Endothelial cell of umbilical vein (primary cell): ENCODE measurements around the gene IRF6. TPM values are rescaled to one million over a fixed set of nuclear protein-coding genes. Genes with fewer than 3 reads are reported as not detected.

ENCODE experiments used
- BruUV-seq: library from RNA; stranded (reverse); fragments of 400-500 nt; replicated peaks from 2 replicates; lab custom pipeline; 2021; lab: Mats Ljungman, UMichigan
- CTCF ChIA-PET: fragments of 300-600, 350-600 bp; sonication (Branson Sonifier 250); formaldehyde crosslinking; loops from one replicate; lab custom pipeline; 2021; ENCODE audit warnings: antibody characterized with exemption, inconsistent platforms; lab: Charles Lee
- POLR2A ChIA-PET: fragments of 300-600, 350-600 bp; sonication (Branson Sonifier 250); formaldehyde crosslinking; loops from one replicate; lab custom pipeline; 2021; ENCODE audit warnings: antibody characterized with exemption, inconsistent platforms; lab: Charles Lee
- DNase-seq: peaks from one replicate; pipeline ENCODE4 v3.0.0-alpha.2; 2011; ENCODE audit warnings: low read depth, low spot score
- FAIRE-seq: peaks from 2 replicates; lab custom pipeline; 2011; peaks lifted over from hg19 to GRCh38; lab: Jason Lieb, UNC
- H2AFZ ChIP-seq: 2 replicates; pipeline ENCODE4 v1.6.0; 2012; ENCODE audit warnings: low read depth, low read length, control low read depth, inconsistent platforms
- H3K27ac ChIP-seq: 2 replicates; pipeline ENCODE4 v1.5.1; 2011; ENCODE audit warnings: low read depth, mild to moderate bottlenecking, control low read depth, low read length, moderate library complexity; ENCODE audit not compliant: insufficient read depth
- H3K27me3 ChIP-seq, 2 experiments: 2 replicates each; pipeline versions ENCODE4 v1.6.0 to v1.6.1; 2011; ENCODE audit warnings: low read length in 2 of 2, mixed read lengths in 1 of 2; ENCODE audit not compliant: control insufficient read depth in 2 of 2, insufficient read depth in 2 of 2
- H3K36me3 ChIP-seq, 2 experiments: 2 replicates in 1 of 2; 3 replicates in 1 of 2; pipeline ENCODE4 v1.5.1; 2011; ENCODE audit warnings: low read length in 2 of 2, mild to moderate bottlenecking in 1 of 2, moderate library complexity in 1 of 2; ENCODE audit not compliant: control insufficient read depth in 2 of 2, insufficient read depth in 2 of 2; ENCODE audit errors: extremely low read depth in 1 of 2
- H3K4me1 ChIP-seq: 3 replicates; pipeline ENCODE4 v1.5.1; 2011; ENCODE audit warnings: mild to moderate bottlenecking, low read length; ENCODE audit not compliant: control insufficient read depth, insufficient read depth; ENCODE audit errors: extremely low read depth
- H3K4me2 ChIP-seq: 2 replicates; pipeline ENCODE4 v1.6.1; 2011; ENCODE audit warnings: low read length, control low read depth, mixed read lengths; ENCODE audit not compliant: insufficient read depth
- H3K4me3 ChIP-seq, 3 experiments: fragments of 200-600 bp in 1 of 3; sonication (generic), shearing (Covaris generic) in 1 of 3; replicated peaks in 1 of 3; 2 replicates each; pipeline ENCODE4 v1.5.1; 2011 to 2016; ENCODE audit warnings: control low read depth in 3 of 3, low read length in 3 of 3, mild to moderate bottlenecking in 2 of 3, inconsistent platforms in 1 of 3, low read depth in 1 of 3, moderate library complexity in 1 of 3; ENCODE audit not compliant: insufficient read depth in 1 of 3
- H3K79me2 ChIP-seq: 2 replicates; pipeline ENCODE4 v1.6.0; 2012; ENCODE audit warnings: low read length, inconsistent platforms; ENCODE audit not compliant: control insufficient read depth, insufficient read depth
- H3K9ac ChIP-seq: replicated peaks from 2 replicates; pipeline ENCODE3; 2011; ENCODE audit warnings: low read length, control low read depth; ENCODE audit not compliant: insufficient read depth; ENCODE audit errors: extremely low read depth
- H3K9me1 ChIP-seq: replicated peaks from 3 replicates; pipeline ENCODE4 v1.6.0; 2011; ENCODE audit warnings: mild to moderate bottlenecking, low read length; ENCODE audit not compliant: control insufficient read depth, insufficient read depth; ENCODE audit errors: extremely low read depth
- H3K9me3 ChIP-seq: replicated peaks from 2 replicates; pipeline ENCODE4 v1.5.1; 2012; ENCODE audit warnings: low read length, inconsistent platforms; ENCODE audit not compliant: control insufficient read depth, insufficient read depth
- H4K20me1 ChIP-seq: replicated peaks from 2 replicates; pipeline ENCODE3; 2011; ENCODE audit warnings: mild to moderate bottlenecking, low read length; ENCODE audit not compliant: control insufficient read depth, insufficient read depth; ENCODE audit errors: extremely low read depth
- CTCF ChIP-seq, 2 donors: IDR thresholded peaks; 1 replicate in 1 of 2; 2 replicates in 1 of 2; pipeline ENCODE4 v1.5.1; 2011; ENCODE audit warnings: low read length in 2 of 2, mild to moderate bottlenecking in 2 of 2, moderate library complexity in 2 of 2, control low read depth in 1 of 2, inconsistent platforms in 1 of 2, low read depth in 1 of 2; ENCODE audit not compliant: insufficient read depth in 1 of 2; ENCODE audit errors: extremely low read depth in 1 of 2
- EZH2 ChIP-seq: IDR thresholded peaks from 2 replicates; pipeline ENCODE4 v1.6.1; 2012; ENCODE audit warnings: borderline replicate concordance, low read depth, mild to moderate bottlenecking, moderate library complexity, low read length, inconsistent platforms; ENCODE audit not compliant: severe bottlenecking
- FOS ChIP-seq: IDR thresholded peaks from 2 replicates; pipeline ENCODE4 v1.6.1; 2011; ENCODE audit warnings: mild to moderate bottlenecking, low read length, moderate library complexity, borderline replicate concordance; ENCODE audit not compliant: insufficient read depth
- GATA2 ChIP-seq: IDR thresholded peaks from 2 replicates; pipeline ENCODE4 v1.7.0; 2011; ENCODE audit warnings: low read depth, mild to moderate bottlenecking, moderate library complexity, mixed read lengths, low read length; ENCODE audit not compliant: insufficient read length, insufficient read depth
- JUN ChIP-seq: IDR thresholded peaks from 2 replicates; pipeline ENCODE4 v1.6.1; 2011; ENCODE audit warnings: borderline replicate concordance, low read depth; ENCODE audit not compliant: insufficient read length, insufficient read depth
- MYC ChIP-seq: IDR thresholded peaks from one replicate; pipeline ENCODE4 v1.6.1; 2011; ENCODE audit warnings: mild to moderate bottlenecking, low read depth, low read length
- POLR2A ChIP-seq: IDR thresholded peaks from 2 replicates; pipeline ENCODE4 v1.6.1; 2012; ENCODE audit warnings: low read depth, mild to moderate bottlenecking, control low read depth, low read length
- POLR2AphosphoS5 ChIP-seq: IDR thresholded peaks from 2 replicates; pipeline ENCODE4 v1.6.1; 2012; ENCODE audit warnings: low read depth, mild to moderate bottlenecking, control low read depth, low read length, moderate library complexity; ENCODE audit not compliant: insufficient read depth
- dilution Hi-C: fragments of 300-500 bp; cut with MboI; formaldehyde crosslinking; loops from one replicate; pipeline ENCODE4 v1.15.0; 2019; ENCODE audit warnings: low sequenced_read_pairs; ENCODE audit not compliant: extremely low pct_ligation_motif_present
- intact Hi-C: fragments of 100-400 bp; cut with micrococcal nuclease; formaldehyde crosslinking; loops from one replicate; pipeline ENCODE4 v1.10.0; 2022
- polyA plus RNA-seq, 4 experiments: library from polyadenylated mRNA; depleted of rRNA in 3 of 4; stranded (reverse) in 3 of 4; unstranded in 1 of 4; fragments of >200 nt; gene quantifications; 2 replicates each; pipeline versions ENCODE4 v1.2.1 to v1.2.3, GENCODE V29; 2011 to 2012; ENCODE audit warnings: missing spikeins in 1 of 4
- total RNA-seq: library from RNA; stranded (reverse); gene quantifications from 2 replicates; pipeline ENCODE4 v1.2.3, GENCODE V29; 2021
- TF ChIP-seq, protein P1 (sequence below): IDR thresholded peaks from 2 replicates; pipeline ENCODE4 v1.6.1; 2011; ENCODE audit not compliant: insufficient read depth, insufficient read length

Gene IRF6
- total and polyA plus RNA-seq, 2 donors (not counting 3 experiments of a cell fraction or from before 2014, with no cell fraction given): 42.0 to 55.8 TPM

DNA sequence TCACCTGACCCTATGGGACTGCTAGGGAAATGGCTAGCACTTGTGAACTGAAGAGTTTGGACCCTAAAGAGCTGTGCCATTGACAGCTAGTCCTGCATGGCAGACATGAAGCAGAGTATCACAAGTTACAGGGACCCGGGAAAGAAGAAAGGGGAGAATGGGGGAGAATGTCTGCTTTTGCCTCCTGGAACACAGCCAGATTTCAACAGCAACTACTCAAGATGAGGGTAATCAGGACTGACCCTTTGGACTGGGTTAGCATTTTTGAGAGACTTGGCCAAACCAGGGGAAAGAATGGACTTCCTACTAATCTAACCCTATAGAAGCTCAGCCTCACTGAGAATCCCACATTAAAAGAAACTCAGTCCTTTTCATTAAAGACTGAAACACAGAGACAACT, 13.1 kb upstream of the IRF6 start:
- Histone ChIP-seq H3K4me1 (peaks cover 15% of the 10 kb centered on the region), H3K9me1 (no peaks in the 10 kb centered on the region), H3K9me3 (no peaks in the 10 kb centered on the region), H2AFZ (no peak overlapping the region), H4K20me1 (no peaks in the 10 kb centered on the region), H3K27ac (no peak overlapping the region), H3K4me3 (no peak overlapping the region), H3K36me3 (no peaks in the 10 kb centered on the region), H3K9ac (no peak overlapping the region), H3K79me2 (no peaks in the 10 kb centered on the region), H3K27me3 (no peaks in the 10 kb centered on the region), H3K4me2 (no peak overlapping the region)
- no TSS peak for BruUV-seq
- intact Hi-C loops: no loop called here
- ChIA-PET CTCF (interaction anchor here (6.1 kb wide), 1 partner anchor 7 kb away, joined by 109 read pairs; no protein-coding TSS in a partner anchor), POLR2A (no interaction called here)
- no peak for FAIRE-seq
- TF ChIP-seq JUN (no peak), MYC (no peak), POLR2A (no peak), EZH2 (no peak), FOS (no peak), CTCF (IDR thresholded peaks at IDR 0.05; ENCODE audit: extremely low read depth in 1 of 2, insufficient read depth in 1 of 2, low read depth in 1 of 2, low read length in 2 of 2) (no peak), POLR2AphosphoS5 (no peak), GATA2 (no peak)
- TF ChIP-seq, protein P1, sequence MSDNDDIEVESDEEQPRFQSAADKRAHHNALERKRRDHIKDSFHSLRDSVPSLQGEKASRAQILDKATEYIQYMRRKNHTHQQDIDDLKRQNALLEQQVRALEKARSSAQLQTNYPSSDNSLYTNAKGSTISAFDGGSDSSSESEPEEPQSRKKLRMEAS: no peak
- no peak for DNase-seq
- dilution Hi-C loops: no loop called here
